Fibroblast of skin of right quadriceps (primary cell): ENCODE data around the gene RBMS3.
"Not testable (repeated sequence)": the region's sequence is repeated elsewhere in the genome, so short reads cannot be mapped to it uniquely, and the experiment has no call there.

ENCODE experiments used
- DNase-seq: peaks from one replicate; pipeline ENCODE4 v3.0.0-alpha.2; 2013

RBMS3 gene

GRCh38 chr3:29976871-29977270 is 696.0 kb downstream of the RBMS3 start:
- DNase-seq: no peak

GRCh38 chr3:29977360-29977759 is 696.5 kb downstream of the RBMS3 start:
- DNase-seq: peak; percentile 18

DNA sequence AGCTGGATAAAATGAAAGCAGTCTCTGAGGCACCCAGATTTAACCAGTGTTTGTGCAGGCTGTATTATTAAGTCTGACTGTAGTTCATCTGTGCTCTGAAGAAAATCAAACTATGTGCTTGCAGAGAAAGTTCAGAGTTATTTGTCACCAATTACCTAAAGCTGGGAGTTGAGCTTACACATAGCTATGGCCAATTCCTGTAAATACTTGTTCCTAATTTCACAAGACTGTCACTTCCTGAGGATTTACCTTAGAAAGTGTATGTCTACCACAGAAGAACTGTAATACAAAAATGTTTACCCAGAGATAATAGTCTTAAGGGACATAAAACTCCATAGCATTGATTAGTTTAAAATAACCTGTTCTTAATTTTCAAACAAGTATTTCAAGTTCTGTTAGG is 697.2 kb downstream of the RBMS3 start:
- DNase-seq: peak; percentile 7

DNA sequence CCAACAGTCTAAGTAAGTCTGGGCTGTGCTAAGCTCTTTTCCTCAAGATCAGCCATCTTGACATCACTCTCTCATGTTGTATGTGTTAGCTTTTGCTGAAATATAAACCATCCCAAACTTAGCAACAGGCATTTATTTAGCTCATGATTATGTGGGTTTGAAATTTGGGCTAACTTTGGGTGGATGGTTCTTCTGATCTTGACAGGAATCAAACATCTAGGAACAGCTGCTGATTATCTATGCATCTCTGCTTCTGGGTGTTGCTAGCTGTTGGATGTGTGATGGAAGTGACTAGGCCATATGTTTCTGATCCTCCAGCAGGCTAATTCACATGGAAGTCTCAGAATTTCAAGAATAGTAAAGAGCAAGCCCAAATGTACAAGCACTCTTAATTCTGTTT is 710.3 kb downstream of the RBMS3 start:
- DNase-seq: no peak

- DNase-seq: no peak
Observed at GRCh38 chr3:30002797-30003196, 721.9 kb downstream of the RBMS3 start.

- no peak for DNase-seq
Observed at GRCh38 chr3:30003741-30004140, 722.9 kb downstream of the RBMS3 start.

GRCh38 chr3:30004481-30004880 is 723.6 kb downstream of the RBMS3 start:
- DNase-seq: peak; percentile 17

GRCh38 chr3:30006111-30006510 is 725.2 kb downstream of the RBMS3 start:
- DNase-seq: no peak

GRCh38 chr3:30007668-30008067 is 726.8 kb downstream of the RBMS3 start:
- no peak for DNase-seq

DNA sequence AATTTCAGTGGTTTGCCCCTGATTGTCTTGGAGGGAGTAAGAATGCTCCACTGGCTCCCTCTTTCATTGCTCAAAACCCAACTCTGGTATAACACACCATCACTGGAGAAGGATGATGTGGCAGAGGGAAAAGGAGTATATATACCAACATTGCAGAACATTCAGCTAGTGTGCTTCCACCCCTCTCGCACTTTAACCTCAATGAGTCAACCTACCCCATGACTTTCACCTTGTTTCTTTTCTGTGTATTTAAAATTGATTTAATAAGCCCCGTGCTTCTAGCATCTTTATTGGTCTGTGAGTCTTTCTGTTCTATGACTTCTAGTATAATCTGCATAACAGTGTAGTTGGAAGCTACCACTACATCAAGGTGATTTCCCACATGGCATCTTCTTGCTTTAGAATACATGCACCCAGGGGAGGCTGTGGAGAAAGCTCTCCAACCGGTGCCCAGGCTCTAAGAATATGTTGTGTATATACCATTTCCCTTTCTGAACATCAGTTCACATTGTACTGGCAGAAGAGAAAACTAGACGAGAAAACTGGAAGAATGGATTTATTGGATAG is 730.4 kb downstream of the RBMS3 start:
- no peak for DNase-seq

DNA sequence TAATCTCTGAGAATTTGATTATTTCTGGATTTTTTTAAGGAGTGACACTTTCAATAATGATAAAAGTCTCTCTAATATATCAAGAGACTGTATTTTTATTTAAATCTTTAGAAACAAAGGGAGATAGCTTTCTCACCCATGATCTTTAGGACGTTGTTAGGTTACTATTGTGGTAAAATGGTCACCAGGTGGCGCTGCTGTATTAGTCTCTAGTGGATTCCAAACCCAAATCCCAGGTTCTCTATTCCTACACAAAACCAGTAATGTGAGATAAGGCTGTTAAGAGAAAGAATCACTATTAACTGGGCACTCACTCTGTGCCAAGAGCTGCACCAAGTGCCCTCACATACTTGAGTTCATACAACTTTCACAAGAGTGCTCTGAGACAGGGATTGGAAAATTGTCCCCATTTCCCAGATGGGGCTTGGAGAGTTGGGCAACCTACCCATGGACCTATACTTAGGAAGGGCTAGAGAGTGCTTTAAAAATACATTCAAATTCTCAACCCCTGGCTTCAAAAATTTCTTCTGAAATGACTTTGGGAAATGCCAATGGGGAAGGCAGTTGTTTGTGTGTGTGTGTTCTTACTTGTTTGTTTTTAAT is 732.2 kb downstream of the RBMS3 start:
- peak; percentile 60 for DNase-seq

DNA sequence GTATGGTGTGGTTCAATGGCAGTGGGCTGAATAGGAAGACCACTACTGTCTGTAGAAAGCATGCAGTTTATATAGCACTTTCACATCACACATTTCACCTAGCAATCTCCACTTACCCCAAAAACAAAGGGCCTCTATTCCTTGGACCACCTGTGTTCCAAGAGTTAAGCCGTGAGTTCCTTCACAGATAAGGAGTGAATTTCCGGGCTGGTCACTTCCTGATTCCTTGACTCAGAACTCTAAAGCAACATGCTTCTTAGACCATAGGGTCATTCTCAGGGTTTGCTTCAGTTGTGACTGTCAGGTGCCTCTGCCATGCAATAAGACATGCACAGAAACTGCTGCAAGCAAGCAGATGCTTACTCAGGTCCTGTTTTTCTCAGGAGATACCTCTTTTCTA is 737.0 kb downstream of the RBMS3 start:
- DNase-seq: no peak

DNA sequence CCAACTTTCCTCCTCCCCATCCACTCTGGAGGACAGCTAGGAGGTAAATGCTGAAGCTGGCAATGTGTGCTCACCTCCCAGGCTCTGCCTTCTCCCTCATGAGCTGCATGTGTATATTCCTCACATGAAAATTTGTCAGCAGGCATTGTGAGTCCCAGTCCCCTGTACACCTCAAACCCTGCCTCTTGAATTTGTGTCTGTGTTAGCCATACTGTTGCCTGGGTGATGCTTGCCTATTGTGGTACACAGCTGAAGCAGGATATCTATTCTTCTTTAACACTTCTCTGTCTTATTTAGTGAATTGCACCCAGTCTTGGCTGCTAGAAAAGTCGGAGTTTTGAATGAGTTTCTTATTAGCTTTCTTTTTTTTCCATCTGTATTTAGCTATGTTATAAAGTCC is 739.5 kb downstream of the RBMS3 start:
- DNase-seq: no peak

DNA sequence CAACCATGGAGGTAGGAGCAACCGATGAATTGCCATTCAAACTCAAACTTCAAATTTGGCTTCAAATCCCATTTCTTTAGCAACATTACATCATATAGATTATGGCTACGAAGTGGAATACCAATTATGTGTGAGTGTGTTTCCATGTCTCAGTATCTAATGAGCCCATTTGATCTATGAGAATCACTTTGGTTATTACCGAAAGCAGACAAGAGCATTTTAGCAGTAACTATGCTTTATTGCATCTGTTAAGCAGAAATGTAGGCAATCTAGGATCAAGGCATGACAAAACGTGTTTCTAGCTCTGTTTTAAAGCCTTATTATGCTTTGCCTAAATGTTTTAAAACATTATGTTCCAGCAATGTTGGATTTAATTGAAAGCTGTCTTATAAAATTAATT is 743.6 kb downstream of the RBMS3 start:
- DNase-seq: no peak

- no peak for DNase-seq
Observed at GRCh38 chr3:30026851-30027250, 746.0 kb downstream of the RBMS3 start.

GRCh38 chr3:30034246-30034991 is 753.5 kb downstream of the RBMS3 start:
- DNase-seq: no peak

DNA sequence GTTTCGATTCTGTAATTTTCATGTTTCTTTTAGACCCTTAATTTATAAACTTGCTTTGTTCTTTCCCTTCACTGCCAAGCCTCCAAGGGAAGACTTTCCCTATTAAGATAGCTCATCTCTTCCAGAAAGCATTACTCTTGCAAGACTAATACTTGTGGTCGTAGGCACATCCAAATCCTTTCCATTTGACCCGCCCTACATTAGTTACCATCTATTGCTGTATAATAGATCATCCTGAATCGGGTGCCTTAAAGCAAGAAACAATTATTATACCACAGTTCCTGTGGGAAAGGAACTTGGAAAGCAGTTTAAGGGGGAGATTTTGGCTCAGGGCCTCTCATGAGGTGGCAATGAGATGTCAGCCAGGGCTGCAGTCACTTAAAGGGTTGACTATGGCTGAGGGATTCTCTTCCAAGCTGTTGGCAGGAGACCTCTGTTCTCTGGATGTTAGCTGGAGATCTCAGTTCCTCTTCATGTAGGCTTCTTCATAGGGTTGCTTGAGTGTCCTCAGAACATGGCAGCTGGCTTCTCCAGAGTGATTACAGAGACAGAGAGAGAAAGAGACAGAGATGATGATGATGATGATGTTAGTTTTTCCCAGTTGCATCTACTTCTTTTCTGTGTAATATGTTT is 755.2 kb downstream of the RBMS3 start:
- no peak for DNase-seq

DNA sequence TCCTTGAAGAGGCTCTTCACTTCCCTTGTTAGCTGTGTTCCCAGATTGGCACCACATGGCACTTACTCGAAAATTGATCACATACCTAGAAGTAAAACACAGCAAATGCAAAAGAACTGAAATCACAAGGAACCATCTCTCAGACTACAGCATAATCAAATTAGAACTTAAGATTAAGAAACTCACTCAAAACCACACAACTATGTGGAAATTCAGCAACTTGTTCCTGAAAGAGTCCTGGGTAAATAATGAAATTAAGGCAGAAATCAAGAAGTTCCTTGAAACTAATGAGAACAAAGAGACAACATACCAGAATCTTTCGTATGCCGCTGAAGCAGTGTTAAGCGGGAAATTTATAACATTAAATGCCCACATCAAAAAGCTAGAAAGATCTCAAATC is 759.3 kb downstream of the RBMS3 start:
- no peak for DNase-seq

- DNase-seq: not testable (repeated sequence)
Observed at GRCh38 chr3:30041481-30041880, 760.6 kb downstream of the RBMS3 start.

- DNase-seq: peak; percentile 71
Observed at GRCh38 chr3:30042274-30042859, 761.5 kb downstream of the RBMS3 start.

DNA sequence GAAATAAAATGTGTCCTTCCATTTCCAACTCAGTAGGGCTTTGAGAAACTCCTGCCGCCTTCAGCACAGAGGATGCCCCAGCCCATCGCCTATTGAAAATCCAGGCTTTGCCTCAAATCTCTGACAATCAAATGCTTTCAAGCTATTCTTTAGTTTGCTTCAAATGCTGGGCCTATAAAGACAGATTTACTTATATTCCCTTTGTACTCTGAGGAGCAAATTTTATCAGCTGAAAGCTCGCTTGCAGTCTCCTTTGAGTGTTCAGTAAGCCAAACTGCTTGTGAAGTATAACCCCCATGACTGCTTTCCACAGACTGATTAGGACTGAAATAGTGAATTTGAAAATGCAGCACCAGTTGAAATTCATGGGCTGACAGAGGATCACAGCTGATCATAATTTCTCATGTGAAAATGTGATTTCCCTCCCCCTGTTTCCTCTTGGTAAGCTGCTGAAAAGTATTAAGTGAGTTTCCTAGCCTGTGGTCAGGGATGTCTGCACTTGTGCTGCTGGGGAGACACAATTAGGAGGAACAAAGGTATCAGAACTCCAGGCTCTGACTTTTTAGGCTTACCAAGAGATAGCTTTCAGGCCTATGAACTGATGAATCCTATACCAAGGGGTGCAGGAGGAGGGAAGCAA is 762.2 kb downstream of the RBMS3 start:
- no peak for DNase-seq

DNA sequence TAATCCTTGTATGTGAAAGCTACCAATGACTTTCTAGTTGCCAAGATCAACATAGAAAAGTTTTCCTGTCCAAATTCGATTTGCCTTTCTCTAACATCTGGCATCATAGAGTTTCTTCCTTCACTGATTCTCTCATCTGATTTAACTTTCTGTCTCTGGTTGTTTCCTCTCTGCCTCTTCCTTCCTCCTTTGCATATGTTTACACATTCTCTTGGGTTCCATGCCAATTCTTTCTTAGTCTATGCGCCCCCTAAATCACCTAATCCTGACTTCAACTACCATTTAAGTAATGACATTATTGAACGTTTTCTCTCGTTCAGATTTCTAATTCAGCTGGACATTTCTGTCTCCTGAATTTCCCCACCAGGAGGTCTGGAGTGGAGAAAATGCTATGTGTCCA is 763.6 kb downstream of the RBMS3 start:
- no peak for DNase-seq

DNA sequence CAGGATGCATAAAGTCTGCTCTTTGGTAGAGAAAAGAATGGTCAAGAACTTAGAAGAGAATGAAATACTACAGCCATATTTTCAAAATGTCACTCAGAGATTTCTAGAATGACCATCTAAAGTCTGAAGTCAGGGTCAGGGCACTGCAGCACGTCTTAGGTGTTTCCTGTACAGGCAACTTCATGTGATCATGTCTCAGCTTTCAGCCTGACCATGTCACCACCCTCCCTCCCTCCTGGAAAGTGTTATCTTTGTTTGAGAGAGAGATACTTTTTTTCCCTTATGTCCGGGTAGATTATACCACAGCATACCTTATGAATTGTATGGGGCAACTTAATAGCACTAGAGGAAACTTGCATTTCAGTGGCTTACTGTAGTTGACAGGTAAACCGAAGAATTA is 767.6 kb downstream of the RBMS3 start:
- DNase-seq: no peak
